Parathyroid adenoma (tissue), 2 donors: Measurements from ENCODE around the gene R3HDM2.

Experiments used
- H2AFZ ChIP-seq: fragments of 300-600 bp; sonication (generic); one replicate; pipeline ENCODE4 v1.7.0; 2017; ENCODE audit warnings: antibody characterized with exemption, mild to moderate bottlenecking
- H3K27ac ChIP-seq: fragments of 300-600 bp; sonication (generic); one replicate; pipeline ENCODE4 v1.7.0; 2017
- H3K27me3 ChIP-seq: fragments of 300-600 bp; sonication (generic); one replicate; pipeline ENCODE4 v1.7.0; 2017; ENCODE audit warnings: low read length; ENCODE audit not compliant: control insufficient read depth, insufficient read depth
- H3K36me3 ChIP-seq: fragments of 300-600 bp; sonication (generic); one replicate; pipeline ENCODE4 v1.7.0; 2017; ENCODE audit warnings: low read length; ENCODE audit not compliant: control insufficient read depth, insufficient read depth
- H3K4me1 ChIP-seq: fragments of 300-600 bp; sonication (generic); one replicate; pipeline ENCODE4 v1.7.0; 2017; ENCODE audit warnings: control low read depth
- H3K4me2 ChIP-seq: fragments of 300-600 bp; sonication (generic); one replicate; pipeline ENCODE4 v1.7.0; 2017; ENCODE audit warnings: low read length
- H3K4me3 ChIP-seq: fragments of 300-600 bp; sonication (generic); one replicate; pipeline ENCODE4 v1.7.0; 2017; ENCODE audit warnings: low read depth, low read length
- H3K79me2 ChIP-seq: fragments of 300-600 bp; sonication (generic); one replicate; pipeline ENCODE4 v1.7.0; 2017; ENCODE audit warnings: control low read depth
- H3K9ac ChIP-seq: fragments of 300-600 bp; sonication (generic); one replicate; pipeline ENCODE4 v1.7.0; 2017; ENCODE audit warnings: mild to moderate bottlenecking
- H3K9me3 ChIP-seq: fragments of 300-600 bp; sonication (generic); one replicate; pipeline ENCODE4 v1.7.0; 2017; ENCODE audit warnings: low read length; ENCODE audit not compliant: control insufficient read depth
- TF ChIP-seq, protein P1 (sequence below): fragments of 300-600 bp; sonication (generic); IDR thresholded peaks from one replicate; pipeline ENCODE4 v1.7.0; 2017; ENCODE audit warnings: antibody characterized with exemption, mild to moderate bottlenecking
- donor health status: primary hyperparathyroidism.

R3HDM2 gene

DNA sequence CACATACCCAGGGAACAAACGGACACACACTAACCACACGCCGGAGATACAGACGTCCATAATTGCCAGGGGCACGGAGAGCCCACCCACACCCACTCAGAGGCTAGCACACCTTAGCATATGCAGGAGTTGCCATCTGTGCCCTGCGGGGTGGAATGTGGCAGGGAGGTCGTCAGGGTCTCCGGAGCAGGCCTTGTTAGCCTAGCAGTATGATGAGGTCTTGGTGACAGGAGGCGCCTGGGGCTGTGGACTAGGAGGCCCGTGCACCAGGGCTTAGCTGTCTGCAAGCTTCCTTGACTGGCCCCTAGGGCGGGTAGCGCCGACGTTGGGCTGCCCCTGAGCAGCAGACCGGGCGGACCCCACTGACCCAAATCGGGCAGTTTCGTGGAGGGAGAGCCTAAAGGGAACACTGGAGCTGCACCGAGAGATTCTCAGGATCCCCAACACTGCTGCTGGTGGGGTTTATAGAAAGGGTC lies 189.9 kb downstream of the R3HDM2 start:
- Histone ChIP-seq H3K36me3 (no peaks in the 10 kb centered on the region), H2AFZ (peak overlapping the region; percentile 65), H3K9ac (no peak overlapping the region), H3K79me2 (no peaks in the 10 kb centered on the region), H3K4me2 (peak overlapping the region; percentile 32), H3K4me1 (peaks cover 18% of the 10 kb centered on the region), H3K9me3 (no peaks in the 10 kb centered on the region), H3K4me3 (no peak overlapping the region), H3K27ac (no peak overlapping the region), H3K27me3 (peaks cover 6% of the 10 kb centered on the region)
- TF ChIP-seq, protein P1, sequence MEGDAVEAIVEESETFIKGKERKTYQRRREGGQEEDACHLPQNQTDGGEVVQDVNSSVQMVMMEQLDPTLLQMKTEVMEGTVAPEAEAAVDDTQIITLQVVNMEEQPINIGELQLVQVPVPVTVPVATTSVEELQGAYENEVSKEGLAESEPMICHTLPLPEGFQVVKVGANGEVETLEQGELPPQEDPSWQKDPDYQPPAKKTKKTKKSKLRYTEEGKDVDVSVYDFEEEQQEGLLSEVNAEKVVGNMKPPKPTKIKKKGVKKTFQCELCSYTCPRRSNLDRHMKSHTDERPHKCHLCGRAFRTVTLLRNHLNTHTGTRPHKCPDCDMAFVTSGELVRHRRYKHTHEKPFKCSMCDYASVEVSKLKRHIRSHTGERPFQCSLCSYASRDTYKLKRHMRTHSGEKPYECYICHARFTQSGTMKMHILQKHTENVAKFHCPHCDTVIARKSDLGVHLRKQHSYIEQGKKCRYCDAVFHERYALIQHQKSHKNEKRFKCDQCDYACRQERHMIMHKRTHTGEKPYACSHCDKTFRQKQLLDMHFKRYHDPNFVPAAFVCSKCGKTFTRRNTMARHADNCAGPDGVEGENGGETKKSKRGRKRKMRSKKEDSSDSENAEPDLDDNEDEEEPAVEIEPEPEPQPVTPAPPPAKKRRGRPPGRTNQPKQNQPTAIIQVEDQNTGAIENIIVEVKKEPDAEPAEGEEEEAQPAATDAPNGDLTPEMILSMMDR, result no peak

DNA sequence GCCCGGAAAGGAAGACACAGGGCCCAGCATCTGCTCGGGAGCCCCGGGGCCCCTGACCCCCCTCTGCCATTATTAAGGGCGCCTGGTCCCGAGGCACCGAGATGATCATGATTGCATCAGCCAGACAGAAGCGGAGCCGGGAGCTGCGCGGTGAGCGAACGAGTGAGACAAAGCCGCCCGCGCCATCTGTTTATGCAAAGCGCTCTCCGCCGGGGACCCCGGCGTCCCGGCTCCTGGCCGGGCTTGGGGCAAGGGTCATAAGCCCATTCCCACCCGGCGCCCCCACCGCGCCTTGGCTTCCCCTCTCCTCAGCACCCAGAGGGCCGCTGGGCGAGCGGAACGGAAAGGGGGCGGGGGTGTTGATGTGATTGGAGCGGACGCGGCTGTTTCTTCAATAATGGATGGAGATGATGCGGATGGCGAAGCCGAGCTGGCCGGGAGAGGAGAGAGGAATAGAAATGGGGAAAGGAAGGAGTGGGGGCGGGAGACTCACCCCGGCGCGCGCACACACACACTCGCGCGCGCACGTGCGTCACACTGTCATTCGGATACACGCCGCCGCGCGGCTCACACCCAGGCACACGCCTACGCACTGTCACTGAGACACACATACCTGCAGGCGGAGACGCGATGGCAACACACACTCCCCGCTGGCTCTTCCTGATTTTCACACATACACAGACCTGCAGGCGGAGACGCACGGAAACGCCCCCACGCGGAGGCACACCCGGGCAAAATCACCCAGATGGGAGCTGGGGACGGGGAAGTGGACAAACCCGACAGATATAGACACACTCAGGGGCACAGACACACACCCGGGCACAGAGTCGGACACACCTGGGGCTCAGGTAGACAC lies 190.5 kb downstream of the R3HDM2 start:
- H3K27me3 ChIP-seq, result peaks cover 6% of the 10 kb centered on the region

DNA sequence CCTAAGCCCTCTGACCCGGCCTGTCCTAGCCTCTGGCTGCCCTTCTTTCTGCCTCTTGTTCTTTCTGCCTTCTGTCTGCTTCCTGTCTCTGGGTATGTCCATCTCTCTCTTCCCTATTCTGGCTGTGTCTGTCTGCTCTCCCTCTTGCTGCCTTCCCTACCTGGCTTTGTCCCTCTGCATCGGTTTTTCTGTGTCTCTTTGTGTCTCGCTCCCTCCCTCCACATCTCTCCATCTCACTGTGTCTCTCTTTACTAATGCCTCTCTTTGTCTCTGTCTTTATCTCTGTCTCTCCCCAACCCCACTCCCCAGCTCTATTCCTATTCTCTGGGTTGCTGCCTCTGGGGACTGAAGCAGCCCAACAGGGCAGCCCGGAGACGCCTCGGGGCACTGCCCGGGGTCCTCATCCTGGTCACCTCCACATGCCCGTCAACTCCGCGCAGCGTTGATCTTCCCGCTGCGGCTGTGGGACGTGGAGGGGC lies 191.2 kb downstream of the R3HDM2 start:
- H3K27ac ChIP-seq, result no peak overlapping the region

More for the DNA sequence above, 190.5 kb downstream of the R3HDM2 start:
- TF ChIP-seq, protein P1, result peak; percentile 5
- Histone ChIP-seq H3K4me1 (peaks cover 18% of the 10 kb centered on the region), H3K4me2 (peak overlapping the region; percentile 32), H3K9me3 (no peaks in the 10 kb centered on the region), H3K4me3 (peak overlapping the region; percentile 6), H3K27ac (no peak overlapping the region), H3K79me2 (no peaks in the 10 kb centered on the region), H3K9ac (no peak overlapping the region), H3K36me3 (no peaks in the 10 kb centered on the region), H2AFZ (peak overlapping the region; percentile 65)

DNA sequence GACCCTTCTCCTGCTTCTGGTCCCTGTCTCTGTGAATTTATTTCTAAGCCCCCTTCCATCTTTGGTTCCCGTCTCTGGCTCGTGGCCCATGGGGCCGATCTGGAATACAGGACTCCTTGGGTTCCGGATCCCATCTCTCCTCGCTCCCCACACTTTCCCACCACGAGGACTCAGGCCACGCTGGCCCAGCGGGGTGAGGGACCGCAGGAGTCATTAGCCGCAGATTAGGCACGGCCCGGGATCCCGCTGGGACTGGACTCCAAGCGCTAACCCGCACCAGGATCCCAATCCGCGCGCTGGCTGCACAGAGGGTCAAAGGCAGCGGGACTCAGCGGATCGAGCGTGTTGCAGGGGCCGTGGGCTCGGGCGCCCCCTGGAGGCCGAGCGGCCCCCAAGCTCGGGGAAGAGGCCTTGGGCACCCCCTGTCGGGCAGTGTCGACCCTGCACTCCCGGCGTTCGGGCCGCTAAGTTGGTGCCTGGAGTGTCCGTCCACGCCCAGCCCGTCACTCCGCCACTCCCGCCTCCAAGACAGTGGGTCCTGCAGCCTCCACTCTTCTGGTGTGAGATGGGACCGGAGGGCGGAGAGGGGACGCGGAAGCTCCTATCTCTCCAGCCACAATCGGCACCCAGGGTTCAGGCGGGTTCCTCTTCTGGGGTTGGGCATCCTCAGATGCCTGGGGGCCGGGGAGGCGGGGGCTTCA lies 191.8 kb downstream of the R3HDM2 start:
- Histone ChIP-seq H3K4me2 (peak overlapping the region; percentile 57), H3K79me2 (no peaks in the 10 kb centered on the region), H3K36me3 (no peaks in the 10 kb centered on the region), H3K4me1 (peaks cover 18% of the 10 kb centered on the region), H3K9me3 (no peaks in the 10 kb centered on the region), H3K27ac (no peak overlapping the region), H3K9ac (no peak overlapping the region), H2AFZ (peak overlapping the region; percentile 35), H3K27me3 (peaks cover 6% of the 10 kb centered on the region), H3K4me3 (no peak overlapping the region)
- TF ChIP-seq, protein P1, result peak; percentile 100

More for the DNA sequence above, 191.2 kb downstream of the R3HDM2 start:
- Histone ChIP-seq H2AFZ (peak overlapping the region; percentile 65), H3K4me1 (peaks cover 18% of the 10 kb centered on the region), H3K4me2 (no peak overlapping the region), H3K27me3 (peaks cover 6% of the 10 kb centered on the region), H3K9ac (no peak overlapping the region), H3K36me3 (no peaks in the 10 kb centered on the region), H3K4me3 (no peak overlapping the region), H3K9me3 (no peaks in the 10 kb centered on the region), H3K79me2 (no peaks in the 10 kb centered on the region)
- TF ChIP-seq, protein P1, result no peak
